Measurements from ENCODE around the gene RPS2.
"Not testable (repeated sequence)": the region's sequence is repeated elsewhere in the genome, so short reads cannot be mapped to it uniquely, and the experiment has no call there.

The RPS2 gene

DNA sequence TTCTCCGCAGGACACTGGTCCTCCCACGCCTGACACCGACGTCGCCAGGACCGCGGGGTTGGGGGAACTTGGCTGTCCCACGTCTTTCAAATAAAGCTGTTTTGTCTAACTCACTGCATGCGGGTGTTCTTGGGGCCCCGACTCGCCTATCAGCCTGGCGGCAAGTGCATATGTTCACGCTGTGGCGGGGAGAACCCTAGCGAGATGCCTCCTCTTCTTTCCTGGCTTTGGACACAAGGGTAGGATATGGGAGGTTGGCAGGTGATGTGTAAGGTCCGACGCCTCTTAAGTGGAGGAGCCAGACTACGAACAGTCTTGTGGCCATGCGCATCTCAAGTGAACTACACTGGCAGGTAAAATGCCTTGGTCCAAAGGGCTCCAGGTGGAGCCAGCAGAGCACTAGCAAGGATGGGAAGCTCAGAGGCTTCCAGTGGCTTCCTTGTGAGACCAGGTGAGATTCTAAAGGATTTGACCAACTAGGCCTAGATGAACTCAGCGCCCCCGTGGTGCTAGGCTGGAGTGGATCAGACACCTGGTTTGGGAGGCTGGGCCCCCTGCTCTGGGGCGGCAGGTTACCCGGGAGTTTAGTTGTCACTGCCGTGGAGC lies 873 bp upstream of the RPS2 start:
- DNase-seq, result no peak

DNA sequence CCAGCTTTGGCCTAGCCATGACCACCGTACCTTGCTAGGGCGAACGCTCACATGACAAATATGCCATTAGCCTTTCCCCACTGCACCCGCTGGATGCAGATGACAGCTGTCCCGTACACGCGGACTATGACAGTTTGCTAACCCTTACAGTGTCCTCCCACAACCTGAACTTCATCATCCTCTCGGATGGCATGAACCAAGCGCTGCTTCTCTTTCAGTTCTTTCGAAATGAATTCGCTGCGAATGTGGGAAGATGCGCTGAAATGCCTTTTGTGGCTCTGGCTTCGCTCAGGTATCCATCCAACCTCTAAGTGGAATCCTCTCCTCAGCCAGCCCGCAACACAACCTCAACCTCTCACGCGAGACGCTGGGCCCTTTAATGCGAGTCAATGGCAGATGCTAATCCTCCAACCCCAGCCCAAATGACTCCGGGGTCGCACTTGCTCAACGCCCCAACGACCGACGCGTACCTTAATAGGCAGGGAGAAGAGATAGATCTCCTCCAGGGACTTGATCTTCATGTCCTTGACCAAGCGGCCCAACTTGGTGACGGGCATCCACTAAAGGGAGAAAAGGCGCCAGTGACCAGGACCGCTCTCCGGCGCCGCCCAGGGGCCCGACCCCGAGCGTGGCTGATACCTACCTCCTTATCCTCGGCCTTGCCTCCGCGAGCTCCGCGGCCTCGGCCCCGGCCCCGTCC lies 670 bp downstream of the RPS2 start:
- DNase-seq, result peak in 11 of 56 donors; percentile 46 to 62 (median 56)

DNA sequence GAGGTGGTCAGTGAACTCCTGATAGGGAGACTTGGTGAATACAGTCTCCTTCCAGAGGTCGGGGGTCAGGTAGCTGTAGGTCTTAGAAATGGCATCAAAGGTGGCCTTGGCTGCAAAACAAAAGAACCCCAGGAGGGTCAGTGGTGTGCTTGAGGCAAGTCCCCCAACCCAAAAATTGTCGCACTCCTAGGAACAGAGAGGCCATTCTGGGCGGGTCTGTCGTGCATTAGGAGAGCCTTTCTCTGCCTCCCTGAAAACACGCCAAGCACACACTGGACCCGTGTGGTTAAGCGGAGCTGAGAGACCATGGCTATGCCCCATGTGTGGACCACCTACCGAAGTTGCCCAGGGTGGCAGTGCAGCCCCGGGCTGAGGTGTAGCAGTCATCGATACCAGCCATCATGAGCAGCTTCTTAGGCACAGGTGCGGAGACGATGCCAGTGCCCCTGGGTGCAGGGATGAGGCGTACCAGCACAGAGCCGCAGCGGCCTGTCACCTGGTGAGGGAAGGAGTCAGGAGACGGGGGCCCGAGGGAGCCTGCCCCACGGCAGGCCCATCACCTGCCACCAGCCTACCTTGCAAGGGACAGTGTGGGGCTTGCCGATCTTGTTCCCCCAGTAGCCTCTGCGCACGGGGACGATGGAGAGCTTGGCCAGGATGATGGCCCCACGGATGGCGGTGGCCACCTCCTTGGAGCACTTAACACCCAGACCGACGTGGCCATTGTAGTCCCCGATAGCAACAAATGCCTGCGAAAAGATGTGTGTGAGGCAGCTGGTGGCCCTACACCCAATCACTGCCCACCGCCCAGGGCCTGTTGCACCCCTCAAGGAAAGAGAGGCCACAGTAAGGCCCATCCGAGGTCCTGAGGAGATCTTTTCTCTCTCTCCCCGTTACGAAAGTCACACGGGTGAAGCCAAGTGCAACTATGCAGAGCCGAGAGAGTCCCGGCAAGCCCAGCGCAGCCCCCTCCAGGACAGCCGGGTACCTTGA lies 2.2 kb downstream of the RPS2 start:
- not testable (repeated sequence) for DNase-seq

DNA sequence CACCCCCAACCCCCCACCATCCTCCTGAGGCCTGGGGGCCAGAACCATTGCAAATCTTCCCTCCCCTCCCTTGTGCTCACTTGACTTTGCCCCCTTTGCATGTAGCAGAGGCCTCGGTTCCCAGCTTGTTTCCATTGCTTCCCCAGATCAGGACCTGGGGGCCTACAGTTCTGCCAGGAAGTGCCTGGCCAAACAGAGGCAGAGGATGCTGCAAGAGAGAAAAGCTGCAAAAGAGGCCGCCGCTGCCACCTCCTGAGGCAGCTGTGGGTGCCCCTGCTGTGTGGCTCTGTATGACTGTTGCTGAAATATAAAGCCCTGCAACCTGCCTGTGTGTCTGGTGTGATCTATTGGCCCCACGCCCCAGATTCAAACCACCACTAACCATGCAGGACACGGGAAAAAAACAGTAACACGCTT lies 3.0 kb downstream of the RPS2 start:
- no peak for DNase-seq

DNA sequence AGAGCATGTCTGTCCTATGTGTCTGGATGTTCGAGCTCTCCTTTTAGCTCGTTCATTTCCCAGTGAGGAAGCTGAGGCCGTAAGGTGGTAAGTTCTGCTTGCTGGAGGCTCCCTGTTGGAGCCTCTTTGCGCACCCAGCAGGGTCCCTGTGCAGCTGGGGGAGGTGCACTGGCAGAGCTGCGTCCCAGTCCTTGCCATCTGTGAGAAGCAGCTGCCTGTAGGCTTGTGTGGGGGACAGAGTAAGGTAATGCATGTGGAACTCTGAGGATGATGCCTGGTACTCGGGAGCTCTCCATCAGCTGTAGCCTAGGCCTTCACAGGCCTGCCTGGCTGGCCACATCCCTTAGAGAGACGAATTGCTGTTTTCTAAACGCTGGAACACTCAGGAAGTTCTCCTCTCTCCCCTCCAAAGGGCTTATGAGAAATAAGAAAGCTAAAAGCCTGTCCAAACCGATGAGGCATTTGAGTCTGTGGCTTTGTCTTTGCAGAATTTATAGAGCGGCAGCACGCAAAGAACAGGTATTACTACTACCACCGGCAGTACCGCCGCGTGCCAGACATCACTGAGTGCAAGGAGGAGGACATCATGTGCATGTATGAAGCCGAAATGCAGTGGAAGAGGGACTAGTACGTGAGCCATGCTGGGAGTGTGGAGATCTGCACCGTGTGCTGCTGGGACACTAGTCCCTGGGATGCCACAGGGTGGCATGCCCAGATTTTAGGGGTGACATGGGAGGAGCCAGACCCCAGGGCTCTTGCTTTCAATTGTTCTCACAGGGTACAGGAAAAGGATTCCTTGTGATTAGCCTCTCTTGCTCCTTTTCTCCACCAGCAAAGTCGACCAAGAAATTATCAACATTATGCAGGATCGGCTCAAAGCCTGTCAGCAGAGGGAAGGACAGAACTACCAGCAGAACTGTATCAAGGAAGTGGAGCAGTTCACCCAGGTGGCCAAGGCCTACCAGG lies 3.7 kb downstream of the RPS2 start:
- DNase-seq, result peak in 1 of 56 donors; percentile 17

DNA sequence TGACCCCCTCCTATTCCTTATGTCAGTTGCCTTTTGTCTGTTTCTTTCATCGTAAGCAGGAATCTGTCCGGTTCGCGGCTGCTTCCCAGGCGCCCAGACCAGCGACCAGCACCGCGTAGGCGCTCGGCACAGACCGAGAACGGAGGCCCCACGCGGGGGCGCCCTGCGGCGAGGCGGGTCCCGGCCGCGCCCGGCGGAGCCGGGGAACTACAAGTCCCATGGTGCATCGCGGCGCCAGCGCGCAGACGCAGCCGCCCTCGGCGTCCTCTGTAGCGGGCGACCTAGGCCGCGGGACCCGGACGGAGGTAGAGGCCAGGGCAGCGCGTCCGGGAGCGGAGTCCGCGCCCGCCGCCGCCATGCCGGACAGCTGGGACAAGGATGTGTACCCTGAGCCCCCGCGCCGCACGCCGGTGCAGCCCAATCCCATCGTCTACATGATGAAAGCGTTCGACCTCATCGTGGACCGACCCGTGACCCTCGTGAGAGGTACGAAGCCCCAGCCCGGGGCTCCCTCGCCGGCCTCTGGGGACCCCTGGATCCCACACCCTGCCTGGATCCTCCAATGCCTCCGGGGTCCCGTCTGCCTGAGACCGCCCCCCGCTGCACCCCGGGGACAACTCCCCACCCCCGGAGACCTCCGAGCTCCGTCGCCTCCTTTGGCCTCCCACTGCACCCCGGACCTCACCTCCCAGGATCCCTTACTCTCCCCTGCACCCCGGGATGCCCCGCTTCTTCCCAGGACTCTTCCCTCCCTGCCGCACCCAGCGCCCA lies 5.2 kb downstream of the RPS2 start, which contains the start of gene NDUFB10:
Gene NDUFB10 (plus strand): TSS at position 270 of the 771 bp plus-strand sequence. CDS start 87 bp downstream, at position 357.
- peak; percentile 37 to 93 (median 80) for DNase-seq

DNA sequence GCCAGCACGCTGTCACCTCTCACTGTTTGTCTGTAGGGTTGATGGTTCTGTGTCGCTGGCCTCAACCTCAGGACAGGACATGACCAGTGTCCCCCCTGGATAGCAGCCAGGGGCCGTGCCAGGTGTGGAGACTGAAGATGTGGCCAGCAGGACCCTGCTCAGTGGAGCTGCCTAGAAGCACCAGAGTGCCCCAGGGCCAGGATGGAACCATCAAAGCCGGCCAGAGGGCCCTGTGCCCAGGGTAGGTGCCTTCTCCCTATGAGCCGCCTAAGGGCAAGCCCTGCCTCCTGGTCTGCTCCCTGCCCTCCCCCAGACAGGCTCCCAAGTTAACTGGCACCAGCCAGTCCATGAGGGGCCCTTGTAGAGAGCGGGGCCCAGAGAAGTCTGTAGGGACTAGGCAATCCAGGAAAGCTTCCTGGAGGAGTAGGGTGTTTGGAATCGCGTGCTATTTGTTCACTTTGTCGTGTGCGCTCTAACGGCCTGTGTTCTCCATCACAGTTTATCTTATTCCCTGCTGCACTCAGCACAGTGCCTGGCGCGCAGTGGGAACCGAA lies 5.8 kb downstream of the RPS2 start:
- no peak for DNase-seq

DNA sequence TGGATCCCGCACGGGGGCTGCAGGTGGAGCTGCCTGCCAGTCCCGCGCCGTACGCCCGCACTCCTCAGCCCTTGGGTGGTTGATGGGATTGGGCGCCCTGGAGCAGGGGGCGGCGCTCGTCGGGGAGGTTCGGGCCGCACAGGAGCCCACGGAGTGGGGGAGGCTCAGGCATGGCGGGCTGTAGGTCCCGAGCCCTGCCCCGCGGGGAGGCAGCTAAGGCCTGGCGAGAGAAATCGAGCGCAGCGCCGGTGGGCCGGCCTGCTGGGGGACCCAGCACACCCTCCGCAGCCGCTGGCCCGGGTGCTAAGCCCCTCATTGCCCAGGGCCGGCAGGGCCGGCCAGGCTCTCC lies 6.5 kb downstream of the RPS2 start:
- not testable (repeated sequence) for DNase-seq

DNA sequence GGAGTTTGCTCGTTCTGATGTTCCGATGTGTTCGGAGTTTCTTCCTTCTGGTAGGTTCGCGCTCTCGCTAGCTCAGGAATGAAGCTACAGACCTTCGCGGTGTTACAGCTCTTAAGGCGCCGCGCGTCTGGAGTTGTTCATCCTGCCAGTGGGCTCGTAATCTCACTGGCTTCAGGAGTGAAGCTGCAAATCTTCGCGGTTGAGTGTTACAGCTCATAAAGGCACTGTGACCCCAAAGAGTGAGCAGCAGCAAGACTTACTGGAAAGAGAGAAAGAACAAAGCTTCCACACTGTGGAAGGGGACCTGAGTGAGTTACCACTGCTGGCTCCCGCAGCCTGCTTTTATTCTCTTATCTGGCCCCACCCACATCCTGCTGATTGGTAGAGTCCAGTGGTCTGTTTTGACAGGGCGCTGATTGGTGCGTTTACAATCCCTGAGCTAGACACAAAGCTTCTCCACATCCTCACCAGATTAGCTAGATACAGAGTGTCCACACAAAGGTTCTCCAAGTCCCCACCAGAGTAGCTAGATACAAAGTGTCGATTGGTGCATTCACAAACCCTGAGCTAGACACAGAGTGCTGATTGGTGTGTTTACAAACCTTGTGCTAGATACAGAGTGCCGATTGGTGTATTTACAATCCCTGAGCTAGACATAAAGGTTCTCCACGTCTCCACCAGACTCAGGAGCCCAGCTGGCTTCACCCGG lies 7.0 kb downstream of the RPS2 start:
- DNase-seq, result not testable (repeated sequence)

DNA sequence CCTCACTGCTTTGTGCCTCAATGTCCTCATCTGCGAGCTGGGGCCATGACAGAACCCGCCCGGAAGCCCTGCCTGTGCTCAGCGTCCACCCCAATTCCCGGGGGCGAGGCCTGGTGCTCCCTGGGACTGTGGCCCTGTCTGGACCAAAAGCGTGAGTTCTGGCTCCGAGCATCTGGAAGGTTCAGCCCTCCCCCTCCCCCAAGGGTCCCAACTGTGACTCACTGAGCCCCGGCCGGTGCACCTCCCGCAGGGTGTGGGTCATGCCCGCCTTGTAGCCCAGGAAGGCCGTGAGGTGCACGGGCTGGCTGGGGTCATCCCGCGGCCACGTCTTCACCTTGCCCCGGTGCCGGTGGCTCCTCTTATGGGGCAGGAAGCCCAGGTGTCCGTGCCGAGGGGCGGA lies 10.9 kb downstream of the RPS2 start:
- DNase-seq, result no peak

DNA sequence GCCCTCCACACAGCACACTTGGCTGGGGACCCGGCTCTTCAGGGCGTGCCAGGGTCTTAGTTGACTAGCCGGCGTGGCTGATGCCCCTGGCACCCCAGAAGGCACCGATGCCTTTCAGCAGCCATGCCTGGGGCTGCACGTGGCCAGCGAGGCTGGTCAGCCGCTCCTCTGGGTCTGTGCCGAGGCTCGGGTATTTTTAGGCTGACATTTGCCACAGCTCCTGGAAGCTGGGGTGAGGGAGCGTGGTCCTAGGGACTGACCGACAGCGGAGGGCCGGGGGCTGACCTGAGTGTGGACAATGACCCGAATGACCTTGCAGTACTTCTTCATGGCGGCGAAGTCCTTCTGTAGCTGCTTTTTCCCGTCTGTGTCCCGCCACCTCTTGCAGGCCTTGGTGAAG lies 14.1 kb downstream of the RPS2 start:
- no peak for DNase-seq

DNA sequence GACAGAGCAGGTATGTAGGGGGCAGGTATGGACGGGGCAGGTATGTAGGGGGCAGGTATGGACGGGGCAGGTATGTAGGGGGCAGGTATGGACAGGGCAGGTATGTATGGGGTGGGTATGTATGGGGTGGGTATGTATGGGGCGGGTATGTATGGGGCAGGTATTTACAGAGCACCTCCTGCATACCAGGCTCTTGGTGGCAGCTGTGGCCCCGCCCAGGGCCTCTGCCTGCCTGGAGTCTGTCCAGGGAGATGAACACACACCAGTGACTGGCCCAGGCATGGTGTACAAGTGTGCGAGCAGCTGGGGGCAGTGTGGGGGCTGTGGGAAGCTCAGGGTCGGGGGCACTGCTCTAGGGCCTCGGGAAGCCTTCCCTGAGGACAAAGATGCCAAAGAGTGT lies 14.6 kb downstream of the RPS2 start:
- no peak for DNase-seq

DNA sequence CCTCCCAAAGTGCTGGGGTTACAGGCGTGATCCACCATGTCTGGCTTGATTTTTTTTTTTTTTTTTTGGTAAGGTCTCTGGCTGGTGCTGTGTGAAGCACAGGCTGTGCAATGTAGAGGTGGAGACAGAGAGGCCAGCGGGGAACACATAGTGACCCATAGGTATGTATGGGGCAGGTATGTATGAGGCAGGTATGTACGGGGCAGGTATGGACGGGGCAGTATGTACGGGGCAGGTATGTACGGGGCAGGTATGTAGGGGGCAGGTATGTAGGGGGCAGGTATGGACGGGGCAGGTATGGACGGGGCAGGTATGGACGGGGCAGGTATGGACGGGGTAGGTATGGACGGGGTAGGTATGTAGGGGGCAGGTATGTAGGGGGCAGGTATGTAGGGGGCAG lies 15.1 kb downstream of the RPS2 start:
- DNase-seq, result no peak

DNA sequence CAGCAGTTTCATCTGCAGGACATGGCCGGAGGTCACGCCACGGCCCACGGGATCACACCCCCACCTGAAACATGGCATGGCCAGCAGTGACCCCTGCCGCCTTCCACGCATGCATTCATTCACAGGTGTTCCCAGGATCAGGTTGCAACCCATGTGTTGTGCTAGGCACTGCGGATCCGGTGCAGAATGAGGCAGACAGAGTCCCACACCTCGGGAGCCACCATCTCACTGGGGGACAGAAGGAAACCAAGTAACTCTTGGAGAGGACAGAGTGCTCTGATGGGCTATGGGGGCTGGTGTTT lies 17.3 kb downstream of the RPS2 start:
- DNase-seq, result no peak

DNA sequence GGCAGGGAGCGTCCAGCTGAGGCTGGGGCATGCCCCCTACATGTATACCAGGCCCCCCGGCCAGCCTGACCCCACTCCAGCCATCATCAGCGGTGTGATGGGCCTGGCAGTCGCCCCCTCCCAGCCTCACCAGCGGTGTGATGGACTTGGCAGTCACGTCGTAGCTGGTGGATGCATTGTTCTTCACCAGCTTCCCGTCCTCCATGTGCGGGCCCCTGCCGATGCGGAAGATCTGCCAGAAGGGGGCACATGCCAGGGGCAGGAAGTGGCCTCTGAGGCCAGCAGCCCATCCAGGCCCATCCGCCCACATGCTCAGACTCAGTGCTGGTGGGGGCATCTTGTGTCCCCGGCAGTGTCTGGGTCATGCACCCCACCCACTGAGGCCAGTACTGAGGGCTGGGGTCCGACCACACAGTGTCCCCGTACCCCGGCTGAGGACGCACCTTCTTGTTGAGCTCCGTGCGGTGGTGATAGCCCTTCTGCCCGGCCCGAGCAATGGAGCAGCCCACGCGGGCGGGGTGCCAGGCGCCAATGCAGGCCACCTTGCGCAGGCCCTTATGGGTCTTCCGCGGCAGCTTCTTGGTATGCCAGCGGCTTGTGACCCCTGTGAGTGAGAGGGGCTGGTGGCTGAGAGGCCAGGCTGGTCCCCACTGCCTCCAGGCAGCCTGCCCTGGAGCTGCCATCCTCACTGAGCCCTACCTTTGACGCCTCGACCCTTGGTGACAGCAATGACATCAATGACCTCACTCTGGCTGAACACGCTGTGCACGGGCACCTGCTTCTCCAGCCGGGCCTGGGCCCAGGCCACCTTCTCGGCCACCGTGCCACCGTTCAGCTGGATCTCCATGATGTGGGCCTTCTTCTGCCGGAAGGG lies 17.9 kb downstream of the RPS2 start:
- no peak for DNase-seq

DNA sequence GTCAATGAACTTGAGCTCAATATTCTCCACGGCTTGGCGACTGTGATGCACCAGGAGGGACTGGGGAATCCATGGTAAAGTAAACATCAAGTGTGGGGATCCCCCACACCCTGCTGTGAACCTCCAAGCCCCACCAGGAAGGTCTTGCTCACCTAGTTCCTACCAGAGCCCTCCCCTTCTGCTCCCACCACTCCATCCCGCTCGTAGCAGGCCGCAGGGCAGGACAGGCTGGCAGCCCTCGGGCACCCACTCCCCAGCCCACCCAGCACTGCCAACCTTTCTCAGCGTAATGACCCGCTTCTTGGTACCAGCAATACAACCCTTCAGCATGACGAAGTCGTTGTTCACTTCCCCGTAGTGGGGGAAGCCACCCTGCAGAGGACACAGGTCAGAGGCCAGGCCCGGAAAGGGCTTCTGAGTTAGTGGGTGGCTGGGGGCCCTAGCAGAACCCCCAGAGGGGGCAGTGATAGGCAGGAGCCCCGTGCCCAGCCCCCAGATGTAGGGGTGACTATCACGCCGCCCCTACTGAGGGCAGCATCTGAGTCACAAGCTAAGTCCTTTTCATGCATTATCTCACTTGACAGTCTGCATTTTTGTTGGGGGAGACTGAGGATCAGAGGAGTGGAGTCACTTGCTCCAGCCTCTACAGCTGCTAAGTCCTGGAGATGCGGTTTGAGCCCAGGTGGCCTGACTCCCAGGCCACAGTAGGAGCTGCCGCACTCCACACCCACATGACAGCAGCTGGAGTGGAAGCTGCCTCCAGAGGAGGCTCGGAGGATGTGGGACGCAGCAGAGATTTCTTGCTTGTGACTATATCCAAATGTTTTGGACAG lies 18.9 kb downstream of the RPS2 start:
- DNase-seq, result no peak

DNA sequence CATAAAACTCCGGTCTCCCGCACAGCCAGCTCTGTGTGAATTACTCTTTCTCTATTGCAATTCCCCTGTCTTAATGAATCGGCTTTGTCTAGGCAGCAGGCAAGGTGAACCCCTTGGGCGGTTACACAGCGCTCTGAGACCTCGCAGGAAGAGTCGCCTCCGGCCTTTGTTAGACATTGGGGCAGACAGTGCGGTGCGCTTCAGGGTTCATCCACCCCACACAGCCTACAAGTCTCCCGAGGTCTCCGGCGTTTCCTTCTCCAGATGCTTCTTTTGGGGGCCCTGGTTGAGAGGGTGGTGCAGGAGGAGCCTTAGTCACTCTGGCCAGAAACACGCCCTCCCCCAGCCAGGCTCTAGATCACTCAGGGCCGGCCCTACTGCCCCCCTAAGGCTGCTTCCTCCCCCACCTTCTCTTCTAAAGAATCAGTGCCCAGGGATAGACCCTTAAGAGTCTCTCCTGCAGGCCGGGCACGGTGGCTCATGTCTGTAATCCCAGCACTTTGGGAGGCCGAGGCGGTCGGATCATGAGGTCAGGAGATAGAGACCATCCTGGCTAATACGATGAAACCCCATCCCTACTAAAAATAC lies 19.9 kb downstream of the RPS2 start:
- DNase-seq, result no peak

Data from amygdala (tissue), 56 donors.